GM21367 (cell line): ENCODE measurements around the gene ATG2B.

Source experiments
- ATAC-seq: cut with Tn5 transposase; IDR thresholded peaks from one replicate; pipeline ENCODE4 v1.9.1; 2021; ENCODE audit not compliant: unreplicated experiment

Gene ATG2B, protein sequence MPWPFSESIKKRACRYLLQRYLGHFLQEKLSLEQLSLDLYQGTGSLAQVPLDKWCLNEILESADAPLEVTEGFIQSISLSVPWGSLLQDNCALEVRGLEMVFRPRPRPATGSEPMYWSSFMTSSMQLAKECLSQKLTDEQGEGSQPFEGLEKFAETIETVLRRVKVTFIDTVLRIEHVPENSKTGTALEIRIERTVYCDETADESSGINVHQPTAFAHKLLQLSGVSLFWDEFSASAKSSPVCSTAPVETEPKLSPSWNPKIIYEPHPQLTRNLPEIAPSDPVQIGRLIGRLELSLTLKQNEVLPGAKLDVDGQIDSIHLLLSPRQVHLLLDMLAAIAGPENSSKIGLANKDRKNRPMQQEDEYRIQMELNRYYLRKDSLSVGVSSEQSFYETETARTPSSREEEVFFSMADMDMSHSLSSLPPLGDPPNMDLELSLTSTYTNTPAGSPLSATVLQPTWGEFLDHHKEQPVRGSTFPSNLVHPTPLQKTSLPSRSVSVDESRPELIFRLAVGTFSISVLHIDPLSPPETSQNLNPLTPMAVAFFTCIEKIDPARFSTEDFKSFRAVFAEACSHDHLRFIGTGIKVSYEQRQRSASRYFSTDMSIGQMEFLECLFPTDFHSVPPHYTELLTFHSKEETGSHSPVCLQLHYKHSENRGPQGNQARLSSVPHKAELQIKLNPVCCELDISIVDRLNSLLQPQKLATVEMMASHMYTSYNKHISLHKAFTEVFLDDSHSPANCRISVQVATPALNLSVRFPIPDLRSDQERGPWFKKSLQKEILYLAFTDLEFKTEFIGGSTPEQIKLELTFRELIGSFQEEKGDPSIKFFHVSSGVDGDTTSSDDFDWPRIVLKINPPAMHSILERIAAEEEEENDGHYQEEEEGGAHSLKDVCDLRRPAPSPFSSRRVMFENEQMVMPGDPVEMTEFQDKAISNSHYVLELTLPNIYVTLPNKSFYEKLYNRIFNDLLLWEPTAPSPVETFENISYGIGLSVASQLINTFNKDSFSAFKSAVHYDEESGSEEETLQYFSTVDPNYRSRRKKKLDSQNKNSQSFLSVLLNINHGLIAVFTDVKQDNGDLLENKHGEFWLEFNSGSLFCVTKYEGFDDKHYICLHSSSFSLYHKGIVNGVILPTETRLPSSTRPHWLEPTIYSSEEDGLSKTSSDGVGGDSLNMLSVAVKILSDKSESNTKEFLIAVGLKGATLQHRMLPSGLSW (N-terminal part only)

DNA sequence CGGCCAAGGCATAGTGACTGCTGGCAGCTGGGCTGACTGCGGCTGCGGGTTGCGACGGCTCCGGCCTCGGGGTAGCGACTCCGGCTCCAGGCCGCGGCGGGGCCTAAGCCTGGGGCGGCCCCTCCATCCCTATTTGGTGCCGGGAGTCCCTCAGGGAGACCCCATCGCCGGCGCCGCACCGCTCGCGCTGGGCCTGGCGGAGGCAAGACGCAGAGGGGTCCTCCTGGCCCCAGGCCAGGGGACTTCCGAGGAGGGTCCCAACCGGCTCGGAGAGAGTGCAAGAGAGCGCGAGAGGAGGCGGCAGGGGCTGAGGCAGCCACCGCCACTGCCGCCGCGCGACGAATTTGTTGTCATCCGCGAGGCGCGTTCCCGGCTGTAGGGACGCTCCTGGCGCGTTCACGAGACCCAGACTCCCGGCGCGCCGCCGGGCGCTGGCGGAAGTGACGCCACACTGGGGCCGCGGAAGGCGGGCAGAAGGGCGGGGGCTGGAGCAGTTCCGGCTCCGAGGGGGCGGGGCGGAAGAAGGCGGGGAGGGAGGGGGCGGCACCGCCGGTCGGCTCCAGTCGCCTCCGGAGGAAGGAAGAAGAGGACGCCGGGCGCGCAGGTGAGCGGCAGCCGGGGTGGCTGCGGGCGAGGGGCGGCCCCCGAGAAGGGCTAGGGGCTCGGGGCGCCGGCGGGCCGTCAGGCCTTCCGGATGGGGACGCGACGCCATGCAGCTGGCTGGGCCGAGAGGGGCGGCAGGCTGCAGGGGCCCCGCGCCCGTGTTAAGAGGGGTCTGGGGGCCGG lies at the start of gene ATG2B, which contains the start of gene GSKIP:
ATG2B (minus strand) TSS at position 377 of the 786 bp plus-strand sequence; CDS start at position 12, 365 bp downstream.
GSKIP (plus strand) TSS at position 562 of the 786 bp plus-strand sequence. CDS start 18,722 bp downstream, outside the sequence.
- ATAC-seq: peak; percentile 73

DNA sequence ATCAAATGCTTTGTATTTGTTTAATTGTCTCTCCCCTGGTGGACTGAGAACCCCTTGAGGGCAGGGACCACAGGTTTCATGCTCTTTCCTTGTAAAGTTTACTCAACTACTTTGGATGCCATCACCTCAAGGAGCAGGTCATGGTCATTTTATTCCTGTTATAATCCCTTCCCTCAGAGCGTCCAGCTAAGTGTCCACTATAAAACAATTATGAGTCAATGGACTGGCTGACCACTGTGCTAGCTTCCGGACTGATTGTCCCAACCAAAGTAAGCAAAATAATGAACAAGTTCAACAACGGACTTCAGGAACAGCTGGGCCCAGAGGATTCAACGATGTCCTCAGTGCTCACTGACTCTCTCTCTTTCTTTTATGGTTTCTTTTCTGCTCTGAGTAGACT lies 47.0 kb upstream of the ATG2B start:
- no peak for ATAC-seq

GRCh38 chr14:96409701-96410100 lies 46.6 kb upstream of the ATG2B start:
- ATAC-seq: no peak

DNA sequence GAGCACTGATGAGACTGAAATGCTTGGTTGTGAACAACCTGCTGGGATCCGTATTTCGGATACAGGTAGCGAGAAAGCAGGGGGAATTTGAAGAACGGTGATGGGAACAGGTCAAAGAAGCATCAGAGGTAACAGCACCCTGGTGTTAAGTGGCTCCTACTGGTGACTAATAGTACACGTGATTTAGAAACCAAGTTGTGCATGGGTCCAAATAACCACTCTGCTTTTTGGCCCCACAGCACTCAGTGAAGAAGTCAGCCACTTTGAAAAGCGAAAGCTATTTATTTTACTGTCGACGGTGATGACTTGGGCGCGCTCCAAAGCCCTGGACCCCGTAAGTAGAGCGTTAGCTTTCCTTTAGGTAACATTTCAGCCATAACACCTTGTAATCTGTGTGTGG lies 45.5 kb upstream of the ATG2B start:
- ATAC-seq: no peak

DNA sequence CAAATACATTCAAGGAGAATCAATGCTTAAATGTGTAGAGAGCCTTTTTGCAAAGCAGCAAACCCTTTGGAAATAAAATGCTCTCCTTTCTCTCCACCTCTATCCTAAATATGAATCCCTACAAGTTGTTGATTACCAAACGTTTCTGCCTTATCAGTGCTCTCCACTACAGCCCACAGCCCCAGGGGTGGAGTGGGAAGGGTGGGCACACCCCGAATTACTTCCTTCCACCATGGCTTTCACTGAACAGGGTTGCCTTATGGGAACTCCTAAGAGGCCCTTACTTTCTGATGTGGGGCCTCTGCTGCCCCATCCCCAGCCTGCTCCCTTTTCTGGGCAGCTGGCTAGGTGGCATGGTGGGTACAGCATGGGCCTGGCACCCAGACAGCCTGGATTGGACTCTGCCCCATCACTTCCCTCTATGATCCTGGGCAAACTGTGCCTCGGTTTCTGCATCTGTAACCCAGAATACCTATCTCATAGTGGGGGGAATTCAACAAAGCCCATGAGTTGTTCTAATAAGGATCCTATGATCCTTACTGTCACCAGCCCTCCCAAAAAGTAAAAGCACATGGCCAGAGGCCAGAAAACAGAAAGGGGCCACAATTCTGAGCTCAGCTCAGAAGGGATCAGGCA lies 44.9 kb upstream of the ATG2B start:
- no peak for ATAC-seq

DNA sequence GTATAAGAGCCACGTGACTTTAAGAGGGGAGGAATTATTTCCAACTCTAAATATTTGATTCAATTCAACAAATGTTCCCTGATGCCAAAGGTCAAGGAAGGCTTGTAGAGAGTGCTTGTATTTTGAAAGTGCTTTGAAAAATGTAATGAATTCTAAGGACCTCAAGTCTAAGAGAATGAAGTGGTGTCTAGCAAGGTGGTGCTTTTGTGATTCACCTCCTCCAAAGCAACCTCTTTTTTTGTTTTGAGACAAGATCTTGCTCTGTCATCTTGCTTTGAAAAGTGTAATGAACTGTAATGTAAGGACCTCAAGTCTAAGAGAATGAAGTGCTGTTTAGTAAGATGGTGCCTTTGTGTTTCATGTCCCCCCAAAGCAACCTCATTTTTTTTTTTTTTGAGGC lies 42.5 kb upstream of the ATG2B start:
- ATAC-seq: no peak

DNA sequence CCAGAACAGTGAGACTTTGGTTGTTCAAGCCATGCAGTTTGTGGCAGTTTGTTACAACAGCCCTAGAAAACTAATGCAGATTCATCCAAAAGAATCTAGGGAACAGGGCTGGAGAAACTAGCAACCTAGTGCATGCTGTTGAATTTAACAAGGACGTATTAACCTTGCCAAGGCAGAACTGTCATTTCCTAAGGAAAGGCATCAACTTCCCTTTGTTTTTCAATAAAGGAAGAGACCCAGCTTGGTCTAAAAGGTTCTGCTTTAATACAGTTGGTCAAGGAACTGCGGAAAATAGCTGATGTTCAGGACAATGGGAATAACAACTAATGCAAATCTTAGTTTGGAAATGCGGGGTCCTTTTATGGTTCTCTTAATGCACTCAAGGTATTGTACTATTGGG lies 40.3 kb upstream of the ATG2B start:
- ATAC-seq: no peak

DNA sequence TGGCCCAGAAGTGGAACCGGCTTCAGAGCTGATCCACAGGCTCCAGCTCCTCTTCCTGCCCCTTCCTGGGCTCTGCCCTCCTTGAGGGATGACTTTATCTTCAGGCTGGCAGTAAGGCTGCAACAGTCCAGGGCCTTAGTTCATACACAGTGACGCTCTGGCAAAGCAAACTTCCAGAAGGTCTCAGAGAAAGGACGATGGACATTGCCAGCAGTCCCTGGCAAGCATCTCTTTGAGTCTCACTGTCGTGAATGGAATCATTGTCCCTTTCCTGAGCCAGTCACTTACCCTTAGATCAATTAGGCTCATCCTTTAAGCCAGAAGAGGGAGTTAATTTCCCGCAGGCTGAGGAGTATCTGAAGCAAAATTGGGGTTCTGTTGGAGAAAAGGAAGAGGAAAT lies 37.4 kb upstream of the ATG2B start:
- ATAC-seq: no peak

GRCh38 chr14:96399405-96399804 lies 36.3 kb upstream of the ATG2B start:
- no peak for ATAC-seq

DNA sequence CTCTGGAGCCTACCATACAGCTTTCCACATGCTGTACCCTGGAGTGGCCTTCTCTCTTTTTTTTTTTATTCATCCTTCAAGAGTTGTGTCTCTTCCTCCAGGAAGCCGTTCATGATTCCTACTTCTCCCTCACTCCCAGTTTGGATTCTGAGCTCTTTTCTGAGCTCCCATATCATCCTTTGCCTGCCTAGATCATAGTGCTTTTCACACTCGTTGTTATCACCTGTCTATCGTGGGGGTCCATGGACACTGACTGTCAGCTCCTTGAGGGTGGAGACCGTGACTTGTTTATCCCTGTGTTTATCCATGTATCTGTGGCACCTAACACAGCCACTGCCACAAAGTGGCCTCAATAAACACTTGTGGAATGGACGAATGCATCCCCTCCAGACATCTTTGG lies 35.8 kb upstream of the ATG2B start:
- ATAC-seq: no peak

GRCh38 chr14:96398432-96398831 lies 35.3 kb upstream of the ATG2B start:
- ATAC-seq: no peak

DNA sequence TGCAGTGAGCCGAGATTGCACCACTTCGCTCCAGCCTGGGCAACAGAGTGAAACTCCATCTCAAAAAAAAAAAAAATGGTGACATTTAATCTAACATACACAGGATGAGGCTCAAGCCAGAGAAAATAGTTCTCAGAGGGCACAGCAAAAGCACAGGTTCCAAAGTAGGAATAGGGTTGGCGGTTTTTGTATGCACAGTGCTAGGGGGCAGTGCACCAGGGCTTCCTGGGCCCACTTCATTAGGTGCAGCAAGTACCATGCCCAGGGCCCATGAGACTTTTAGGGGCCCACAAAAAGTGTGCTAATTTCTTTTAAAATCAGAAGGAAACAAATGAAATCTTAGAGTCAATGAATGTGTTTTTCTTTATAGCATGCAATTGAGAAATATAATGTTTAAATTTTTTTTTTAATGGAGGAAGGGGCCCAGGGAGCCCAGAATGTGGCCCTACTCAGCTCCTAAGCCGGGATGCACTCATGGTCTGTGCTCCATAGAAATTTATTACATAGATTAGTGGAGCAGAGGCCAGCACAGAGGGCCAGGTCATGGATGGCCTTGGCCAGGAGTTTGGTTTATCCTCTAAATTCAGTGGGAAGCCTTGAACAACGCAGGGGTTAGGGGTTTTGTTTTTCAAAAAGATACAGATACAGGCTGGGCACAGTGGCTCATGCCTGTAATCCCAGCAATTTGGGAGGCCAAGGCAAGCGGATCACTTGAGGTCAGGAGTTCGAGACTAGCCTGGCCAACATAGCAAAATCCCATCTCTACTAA lies 31.1 kb upstream of the ATG2B start:
- no peak for ATAC-seq

GRCh38 chr14:96393071-96393691 lies 30.0 kb upstream of the ATG2B start:
- no peak for ATAC-seq

DNA sequence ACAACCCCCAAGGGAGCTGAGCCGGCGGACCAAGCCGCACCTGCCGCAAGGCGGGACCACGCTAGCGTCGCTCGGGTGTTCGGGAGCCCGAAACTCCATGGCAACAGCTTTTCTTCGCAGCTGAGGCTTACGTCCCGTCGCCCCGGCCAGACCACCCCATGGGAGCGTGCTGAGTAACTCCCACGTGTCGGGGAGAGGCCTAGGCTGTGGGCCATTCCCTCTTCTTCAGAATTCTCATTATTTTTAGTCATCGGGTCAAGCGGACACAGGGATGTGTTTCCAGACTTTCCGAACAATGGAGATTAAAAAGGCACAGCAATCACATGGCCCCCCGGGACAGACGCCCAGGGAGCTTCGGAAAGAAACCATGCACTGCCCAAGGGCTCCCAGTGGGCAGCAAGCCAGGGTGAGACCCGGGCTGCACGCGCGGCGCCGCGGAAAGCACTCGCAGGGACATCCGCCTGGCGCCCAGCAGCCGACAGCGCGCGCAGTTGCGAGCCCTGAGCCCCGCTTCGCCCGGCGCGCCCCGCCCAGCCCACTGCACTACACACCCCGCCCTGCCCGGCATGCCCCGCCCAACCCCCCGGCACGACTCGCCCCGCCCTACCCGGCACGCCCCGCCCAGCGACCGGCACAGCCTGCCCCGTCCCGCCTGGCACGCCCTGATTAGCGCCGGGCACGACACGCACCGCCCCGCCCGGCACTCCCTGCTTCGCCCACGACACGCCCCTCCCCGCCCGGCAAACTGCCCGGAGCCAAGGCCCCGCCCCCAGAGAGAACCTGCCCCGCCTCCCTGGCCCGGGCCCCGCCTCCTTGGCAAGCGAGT lies 28.4 kb upstream of the ATG2B start:
- ATAC-seq: peak; percentile 90

DNA sequence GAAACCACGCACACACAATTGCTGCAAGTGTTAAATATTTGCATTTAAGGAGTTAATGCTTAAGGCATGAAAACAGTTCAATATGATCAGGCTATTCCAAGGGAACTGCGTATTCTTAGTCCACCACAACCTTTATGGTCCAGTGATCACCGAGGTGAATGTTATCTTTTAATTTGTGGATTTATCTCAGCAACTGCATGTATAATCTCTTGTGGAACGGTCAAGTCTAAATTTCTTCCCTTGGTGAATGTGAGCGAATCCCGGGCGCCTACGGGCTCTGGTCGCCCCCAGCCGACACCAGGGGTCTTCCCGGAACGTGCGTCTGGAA lies 27.8 kb upstream of the ATG2B start:
- ATAC-seq: no peak

GRCh38 chr14:96385385-96385784 lies 22.2 kb upstream of the ATG2B start:
- no peak for ATAC-seq

DNA sequence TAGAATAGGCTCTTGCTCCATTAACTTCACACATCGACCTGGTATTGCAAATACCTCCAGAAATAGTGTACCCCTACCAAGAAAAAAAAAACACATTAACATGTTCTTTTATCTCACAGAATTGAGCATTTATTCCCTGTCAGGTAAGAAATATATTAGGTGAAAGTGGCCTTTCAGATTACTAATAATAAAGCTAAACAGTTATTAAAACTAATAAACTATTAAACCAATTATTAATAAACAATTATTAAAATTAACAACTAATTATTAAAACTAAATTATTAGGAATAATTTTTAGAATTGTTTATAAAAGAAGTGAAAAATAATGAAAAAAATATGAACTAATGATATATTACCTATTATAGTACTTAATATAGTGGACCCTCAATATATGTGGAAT lies 21.6 kb upstream of the ATG2B start:
- ATAC-seq: no peak

GRCh38 chr14:96384053-96384452 lies 20.9 kb upstream of the ATG2B start:
- ATAC-seq: no peak
